Measurements from ENCODE around the gene HSBP1L1.
"Not testable (repeated sequence)": the region's sequence is repeated elsewhere in the genome, so short reads cannot be mapped to it uniquely, and the experiment has no call there.

Gene HSBP1L1

GRCh38 chr18:79986726-79987125, 22.3 kb downstream of the HSBP1L1 start:
- DNase-seq (ENCODE audit: low read depth in 3 of 3), result no peak

DNA sequence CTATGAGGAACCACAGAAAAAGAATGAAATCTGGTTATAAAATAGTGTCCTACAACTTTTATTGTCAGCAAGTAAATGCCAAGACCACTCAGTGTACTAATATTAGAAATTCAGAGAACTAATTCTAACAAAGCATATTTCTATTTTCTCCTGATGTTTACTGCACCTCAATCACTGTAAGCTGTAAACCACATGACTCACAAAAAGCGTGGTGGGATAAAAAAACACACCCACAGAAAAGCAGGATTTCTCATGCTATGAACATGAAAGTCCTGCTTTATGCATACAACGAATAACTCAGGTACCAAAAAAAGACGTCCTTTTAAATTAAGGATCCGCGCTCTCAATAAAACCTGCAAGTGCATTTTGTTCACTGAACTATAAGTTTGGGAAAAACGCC, 23.1 kb downstream of the HSBP1L1 start:
- no peak for DNase-seq (ENCODE audit: low read depth in 3 of 3)

DNA sequence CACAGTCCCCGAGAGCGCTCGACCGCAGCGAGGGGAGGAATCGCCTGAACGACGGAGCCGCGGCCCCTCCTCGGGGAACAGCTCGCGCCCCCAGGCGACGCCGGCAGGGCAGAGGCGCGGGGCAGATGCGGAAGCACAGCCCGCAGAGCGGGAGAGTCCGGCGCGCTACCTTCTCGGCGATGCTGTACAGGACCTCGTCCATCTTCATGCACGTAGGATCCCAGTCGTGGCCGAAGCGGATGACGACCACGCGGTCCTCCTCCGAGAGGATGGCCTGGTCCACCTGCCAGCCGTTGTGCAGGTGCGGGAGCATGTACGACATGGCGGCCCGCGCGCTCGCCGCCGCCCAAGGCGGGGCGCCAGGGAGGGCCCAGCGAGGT, 23.6 kb downstream of the HSBP1L1 start:
- DNase-seq (ENCODE audit: low read depth in 3 of 3), result peak; percentile 24 to 49 (median 36)

DNA sequence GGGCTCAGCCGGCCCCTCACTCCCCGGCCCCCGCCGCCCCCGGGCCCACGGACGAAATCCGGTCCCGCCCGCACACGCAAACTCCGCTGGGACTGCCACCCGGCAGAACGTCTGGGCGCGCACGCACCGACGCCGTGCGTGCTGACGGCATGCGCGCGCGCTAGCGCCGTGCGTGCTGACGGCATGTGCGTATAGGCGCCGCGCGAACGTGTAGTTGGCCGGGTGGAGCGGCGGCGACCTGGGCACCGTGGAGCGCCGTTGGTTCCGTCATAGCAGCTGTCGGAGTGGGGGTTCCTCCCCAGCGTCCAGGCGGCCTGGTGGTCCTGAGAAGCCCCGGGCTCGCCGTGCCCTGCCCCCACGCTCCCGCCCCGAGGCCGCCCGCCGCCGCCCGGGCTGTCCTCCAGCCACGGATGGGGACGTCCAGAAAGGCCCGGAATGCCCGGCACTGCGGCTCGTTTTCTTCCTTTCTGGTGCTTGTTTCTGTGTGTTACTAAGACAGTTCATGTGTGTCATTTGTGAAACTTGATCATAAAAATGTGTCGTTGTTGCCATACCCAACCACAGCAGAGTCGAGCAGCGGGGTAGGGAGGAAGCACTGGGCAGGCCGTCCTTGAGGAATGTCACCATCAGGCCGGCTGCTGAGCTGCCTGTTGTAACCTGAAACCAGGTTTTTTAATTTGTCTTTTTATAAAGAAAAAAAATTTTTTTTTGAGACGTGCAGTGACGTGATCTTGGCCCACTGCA, 24.2 kb downstream of the HSBP1L1 start, which contains the start of gene TXNL4A:
Gene TXNL4A, minus strand, starts transcription at position 113 of the 744 bp plus-strand sequence. CDS start 171 bp downstream, outside the sequence.
- DNase-seq (ENCODE audit: low read depth in 3 of 3), result peak; percentile 70 to 73 (median 72)

GRCh38 chr18:79989195-79989497, 24.7 kb downstream of the HSBP1L1 start:
- no peak for DNase-seq (ENCODE audit: low read depth in 3 of 3)

GRCh38 chr18:79991494-79991893, 27.1 kb downstream of the HSBP1L1 start:
- no peak for DNase-seq (ENCODE audit: low read depth in 3 of 3)

DNA sequence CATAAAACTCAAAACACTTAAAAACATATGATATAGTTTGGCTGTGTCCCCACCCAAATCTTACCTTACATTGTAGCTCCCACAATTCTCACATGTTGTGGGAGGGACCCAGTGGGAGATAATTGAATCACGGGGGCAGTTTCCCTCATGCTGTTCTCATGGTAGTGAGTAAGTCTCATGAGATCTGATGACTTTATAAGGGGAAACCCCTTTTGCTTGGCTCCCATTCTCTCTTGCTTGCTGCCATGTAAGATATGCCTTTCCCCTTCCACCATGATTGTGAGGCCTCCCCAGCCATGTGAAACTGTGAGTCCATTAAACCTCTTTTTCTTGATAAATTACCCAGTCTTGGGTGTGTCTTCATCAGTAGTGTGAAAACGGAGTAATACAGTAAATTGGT, 35.3 kb downstream of the HSBP1L1 start:
- DNase-seq (ENCODE audit: low read depth in 3 of 3), result not testable (repeated sequence)

GRCh38 chr18:80000877-80001276, 36.4 kb downstream of the HSBP1L1 start:
- no peak for DNase-seq (ENCODE audit: low read depth in 3 of 3)

DNA sequence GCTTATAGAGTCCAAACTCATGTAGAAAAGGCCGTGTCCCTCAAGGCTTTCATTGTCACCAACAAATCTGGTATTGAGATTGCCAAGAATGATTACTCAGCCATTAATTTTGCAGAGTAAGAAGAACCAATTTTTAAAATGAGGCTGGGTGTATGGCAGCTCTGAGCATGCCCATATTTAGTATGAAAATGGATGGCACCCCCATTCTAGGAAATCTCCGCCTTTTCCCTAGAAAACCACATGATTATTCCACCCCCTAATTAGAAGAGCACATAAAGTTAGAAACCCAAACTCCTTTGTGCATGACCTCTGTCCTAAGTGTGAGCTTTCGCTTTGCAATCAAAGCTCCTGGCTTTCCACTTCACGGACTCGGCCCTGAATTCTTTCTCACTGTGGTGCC, 38.0 kb downstream of the HSBP1L1 start:
- DNase-seq (ENCODE audit: low read depth in 3 of 3), result no peak

GRCh38 chr18:80004600-80005342, 40.3 kb downstream of the HSBP1L1 start:
- no peak for DNase-seq (ENCODE audit: low read depth in 3 of 3)

DNA sequence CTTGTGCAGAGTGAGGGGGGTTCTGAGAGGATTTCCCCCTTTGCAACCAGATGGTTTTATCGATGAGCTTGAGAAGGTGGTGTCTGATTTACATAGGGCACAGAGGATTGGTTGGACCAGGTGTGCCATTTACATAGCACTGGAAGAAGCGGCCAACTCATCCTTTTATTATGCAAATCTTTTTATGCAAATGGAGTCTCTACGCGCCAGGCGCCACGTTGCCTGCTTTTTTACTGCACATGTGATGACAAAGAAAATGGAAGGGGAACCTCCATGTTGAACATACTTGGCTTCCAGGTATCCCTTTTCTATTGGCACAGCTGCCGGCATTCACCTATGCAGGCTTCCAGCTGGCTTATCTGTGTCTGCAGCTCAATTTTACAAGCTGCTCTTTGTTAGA, 42.3 kb downstream of the HSBP1L1 start:
- no peak for DNase-seq (ENCODE audit: low read depth in 3 of 3)

DNA sequence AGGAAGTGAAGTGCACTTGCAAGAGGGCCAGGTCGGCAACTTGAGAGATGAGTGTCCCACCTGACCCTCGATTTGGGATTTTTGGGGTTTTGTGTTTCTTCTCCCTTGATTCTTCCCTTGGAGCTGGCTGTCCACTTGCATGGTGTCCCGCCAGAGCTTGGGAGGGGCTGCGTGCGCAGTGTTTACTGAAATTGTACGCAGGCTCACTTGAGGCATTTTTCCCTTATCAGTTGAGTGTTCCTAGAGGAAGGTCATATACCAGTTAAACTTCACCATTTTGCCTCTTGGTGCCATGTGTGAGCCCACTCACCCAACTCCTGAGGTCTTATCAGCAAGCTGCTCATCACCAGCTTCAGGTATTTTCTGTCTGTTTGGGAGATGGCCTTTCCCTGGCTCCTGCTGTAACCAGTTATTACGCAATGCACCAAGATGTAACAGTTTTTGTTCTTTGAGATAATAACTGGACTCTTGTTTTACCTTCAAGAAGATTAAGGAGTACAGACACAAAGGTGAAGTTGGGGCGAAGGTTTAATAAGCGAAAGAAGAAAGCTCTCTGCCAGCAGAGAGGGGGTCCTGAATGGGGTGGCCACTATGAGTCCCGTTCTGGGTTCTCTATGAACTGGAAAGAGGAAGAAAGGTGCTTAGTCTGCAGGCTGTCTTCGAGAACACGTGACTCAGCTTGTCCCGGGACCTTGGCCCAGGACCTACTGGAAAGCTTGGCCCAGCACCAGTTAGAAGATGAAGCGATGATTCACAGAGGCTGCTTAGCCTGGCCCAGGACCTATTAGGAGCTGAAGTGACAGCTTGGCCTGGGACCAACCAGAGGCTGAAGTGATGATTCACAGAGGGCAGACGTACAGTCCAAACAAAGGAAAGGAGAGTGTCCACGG, 45.5 kb downstream of the HSBP1L1 start:
- DNase-seq (ENCODE audit: low read depth in 3 of 3), result no peak

DNA sequence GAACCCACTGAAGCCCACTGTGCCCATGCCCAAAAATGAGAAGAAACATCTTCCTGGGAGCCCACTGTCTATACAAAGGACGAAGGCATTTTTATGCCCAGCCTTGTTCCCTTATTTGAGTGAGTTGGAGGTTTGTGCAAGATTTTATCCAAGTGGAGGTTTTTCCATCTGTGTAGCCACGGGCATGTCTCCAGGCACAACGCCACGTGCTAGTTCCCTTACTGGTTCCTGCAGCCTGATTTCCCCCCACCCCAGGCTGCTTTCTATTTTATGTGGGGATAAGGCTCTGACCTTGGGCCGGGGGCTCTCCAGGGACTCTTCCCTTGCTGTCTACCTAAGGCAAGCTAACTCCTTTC, 46.1 kb downstream of the HSBP1L1 start:
- DNase-seq (ENCODE audit: low read depth in 3 of 3), result no peak

DNA sequence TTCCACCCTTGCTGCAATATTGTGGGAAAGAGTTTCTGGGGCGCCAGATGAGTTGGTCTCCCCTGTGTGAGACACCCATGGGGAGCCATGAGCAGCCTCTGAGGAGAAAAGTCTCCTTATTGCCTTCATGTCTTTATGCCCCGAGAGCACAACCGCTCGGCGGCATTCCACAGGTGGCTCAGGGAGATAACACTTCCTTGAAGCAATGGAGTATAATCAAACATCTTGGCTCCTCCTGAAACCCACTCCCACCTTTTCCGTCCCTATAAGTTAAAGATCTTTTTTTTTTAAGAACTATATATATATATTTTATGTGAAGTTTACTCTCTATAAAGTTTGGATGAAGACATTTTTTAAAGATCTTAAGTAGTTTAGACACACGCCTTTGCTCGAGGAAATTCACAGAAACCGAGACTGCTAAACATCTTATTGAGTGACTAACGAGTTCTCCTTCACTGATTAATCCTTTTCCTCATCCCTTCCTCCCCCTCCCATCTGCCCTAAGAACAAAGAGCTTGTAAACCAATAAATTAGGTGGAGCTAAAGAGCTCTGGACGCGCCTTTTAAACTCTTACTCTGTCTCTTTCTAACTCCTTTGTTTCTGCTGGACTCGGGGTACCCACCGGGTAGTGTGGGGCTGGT, 47.2 kb downstream of the HSBP1L1 start:
- not testable (repeated sequence) for DNase-seq (ENCODE audit: low read depth in 3 of 3)

DNA sequence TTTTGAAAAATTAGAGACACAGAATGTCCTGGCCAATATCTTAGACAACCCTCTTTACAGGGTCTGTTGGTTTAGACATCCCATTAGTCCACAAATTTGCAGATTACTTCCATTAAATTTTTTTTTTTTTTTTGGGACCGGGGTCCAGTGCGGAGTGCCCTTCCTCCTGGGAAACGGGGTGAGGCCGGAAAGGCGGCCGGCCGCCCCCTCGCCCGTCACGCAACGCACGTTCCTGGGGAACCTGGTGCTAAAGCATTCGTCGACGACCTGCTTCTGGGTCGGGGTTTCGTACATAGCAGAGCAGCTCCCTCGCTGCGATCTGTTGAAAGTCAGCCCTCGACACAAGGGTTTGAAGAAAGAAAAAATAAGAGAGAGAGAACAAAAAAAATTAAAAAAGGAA, 48.3 kb downstream of the HSBP1L1 start:
- no peak for DNase-seq (ENCODE audit: low read depth in 3 of 3)
